SK-N-SH (cell line): Measurements from ENCODE around the gene RSPH4A. TPM values are rescaled to one million over a fixed set of nuclear protein-coding genes. Genes with fewer than 3 reads are reported as not detected.

ENCODE experiments used
- CTCF ChIA-PET: fragments of 300-600, 350-600 bp; formaldehyde crosslinking; extraction: SDS; loops from one replicate; lab custom pipeline; 2021; lab: Yijun Ruan, JAX
- POLR2A ChIA-PET: fragments of 350-600 bp; sonication (Branson Sonifier 250); formaldehyde crosslinking; extraction: SDS; loops from one replicate; lab custom pipeline; 2020; ENCODE audit warnings: antibody characterized with exemption, inconsistent platforms; lab: Yijun Ruan, JAX
- DNase-seq: peaks from one replicate; pipeline ENCODE4 v3.0.0; 2012
- H2AFZ ChIP-seq: fragments of 200-600 bp; sonication (generic); 2 replicates; pipeline ENCODE4 v1.8.1; 2016; ENCODE audit warnings: antibody characterized with exemption, mild to moderate bottlenecking, low read depth
- H3F3A ChIP-seq: fragments of 200-600 bp; sonication (generic); replicated peaks from 2 replicates; pipeline ENCODE3; 2016; ENCODE audit warnings: antibody characterized with exemption, mild to moderate bottlenecking; ENCODE audit not compliant: insufficient read depth
- H3K27ac ChIP-seq, 2 experiments: fragments of 200-500 bp in 1 of 2; fragments of 200-600 bp in 1 of 2; sonication (Bioruptor generic) in 1 of 2; sonication (generic), shearing (Covaris generic) in 1 of 2; 2 replicates each; pipeline versions ENCODE4 v1.5.1 to v1.6.1; 2014 to 2016; ENCODE audit warnings: low read depth in 2 of 2, inconsistent platforms in 1 of 2, low read length in 1 of 2, mild to moderate bottlenecking in 1 of 2, mixed read lengths in 1 of 2
- H3K27me3 ChIP-seq: fragments of 200-600 bp; sonication (generic), shearing (Covaris generic); 2 replicates; pipeline ENCODE4 v1.6.1; 2016; ENCODE audit warnings: mixed run types; ENCODE audit not compliant: insufficient read depth
- H3K36me3 ChIP-seq, 2 experiments: fragments of 200-500 bp in 1 of 2; fragments of 200-600 bp in 1 of 2; sonication (Bioruptor generic) in 1 of 2; sonication (generic) in 1 of 2; replicated peaks in 1 of 2; 2 replicates each; pipeline versions ENCODE3 to v1.5.1; 2014 to 2016; ENCODE audit warnings: low read length in 1 of 2, mild to moderate bottlenecking in 1 of 2; ENCODE audit not compliant: insufficient read depth in 2 of 2, control insufficient read depth in 1 of 2
- H3K4me1 ChIP-seq, 2 experiments: fragments of 200-500 bp in 1 of 2; fragments of 200-600 bp in 1 of 2; sonication (Bioruptor generic) in 1 of 2; sonication (generic), shearing (Covaris generic) in 1 of 2; 2 replicates each; pipeline versions ENCODE4 v1.5.1 to v1.6.1; 2014 to 2016; ENCODE audit warnings: low read depth in 1 of 2, low read length in 1 of 2, mixed run types in 1 of 2; ENCODE audit not compliant: insufficient read depth in 2 of 2, control insufficient read depth in 1 of 2
- H3K4me2 ChIP-seq: fragments of 200-600 bp; sonication (generic), shearing (Covaris generic); 2 replicates; pipeline ENCODE4 v1.6.1; 2017; ENCODE audit warnings: mixed run types
- H3K4me3 ChIP-seq, 2 experiments: fragments of 200-500 bp in 1 of 2; fragments of 200-600 bp in 1 of 2; sonication (Bioruptor generic) in 1 of 2; sonication (generic), shearing (Covaris generic) in 1 of 2; 2 replicates each; pipeline versions ENCODE4 v1.5.1 to v1.8.1; 2014 to 2016; ENCODE audit warnings: low read depth in 2 of 2, inconsistent platforms in 1 of 2, low read length in 1 of 2, mild to moderate bottlenecking in 1 of 2, mixed read lengths in 1 of 2, moderate library complexity in 1 of 2
- H3K79me2 ChIP-seq: fragments of 200-600 bp; sonication (generic); 2 replicates; pipeline ENCODE4 v1.8.1; 2017; ENCODE audit warnings: mild to moderate bottlenecking; ENCODE audit not compliant: insufficient read depth
- H3K9ac ChIP-seq: fragments of 200-600 bp; sonication (generic); 2 replicates; pipeline ENCODE4 v1.6.1; 2017; ENCODE audit warnings: mixed run types
- H3K9me2 ChIP-seq: fragments of 200-600 bp; sonication (generic); 2 replicates; pipeline ENCODE4 v1.6.1; 2017; ENCODE audit warnings: mixed run types
- H3K9me3 ChIP-seq: fragments of 200-600 bp; sonication (generic); 2 replicates; pipeline ENCODE4 v1.6.1; 2017; ENCODE audit warnings: mixed run types, mild to moderate bottlenecking, moderate library complexity
- H4K20me1 ChIP-seq: fragments of 200-600 bp; sonication (generic); 2 replicates; pipeline ENCODE4 v1.6.1; 2017; ENCODE audit warnings: mild to moderate bottlenecking, mixed run types; ENCODE audit not compliant: insufficient read depth
- CHD2 ChIP-seq: fragments of 150-350 bp; IDR thresholded peaks from 2 replicates; pipeline ENCODE4 v1.6.1; 2018; ENCODE audit warnings: low read length; ENCODE audit not compliant: partially characterized antibody
- CTCF ChIP-seq: fragments of 200-600 bp; sonication (generic); IDR thresholded peaks from 2 replicates; pipeline ENCODE4 v1.6.1; 2017; ENCODE audit warnings: antibody characterized with exemption, mild to moderate bottlenecking, moderate library complexity
- EP300 ChIP-seq, 2 experiments: IDR thresholded peaks; 2 replicates each; pipeline versions ENCODE4 v1.4.0 to v1.6.1; 2012; ENCODE audit warnings: borderline replicate concordance in 1 of 2, low read depth in 1 of 2, low read length in 1 of 2
- EZH2phosphoT487 ChIP-seq: fragments of 200-600 bp; sonication (generic); IDR thresholded peaks from 2 replicates; pipeline ENCODE4 v1.6.1; 2017; ENCODE audit warnings: low read depth, mixed run types, mild to moderate bottlenecking, antibody characterized with exemption, moderate library complexity, borderline replicate concordance
- FOSL2 ChIP-seq: IDR thresholded peaks from 2 replicates; pipeline ENCODE4 v1.4.0; 2012; ENCODE audit warnings: low read depth, mild to moderate bottlenecking, moderate library complexity, borderline replicate concordance
- FOXM1 ChIP-seq: IDR thresholded peaks from 2 replicates; pipeline ENCODE4 v1.4.0; 2012; ENCODE audit warnings: low read depth, mild to moderate bottlenecking
- MXI1 ChIP-seq: IDR thresholded peaks from 2 replicates; pipeline ENCODE4 v1.6.1; 2012; ENCODE audit warnings: mild to moderate bottlenecking, low read depth, low read length, improper control_type of control experiment
- NRF1 ChIP-seq: IDR thresholded peaks from 2 replicates; pipeline ENCODE4 v1.6.1; 2012; ENCODE audit warnings: low read depth, mild to moderate bottlenecking, low read length
- REST ChIP-seq: IDR thresholded peaks from 2 replicates; pipeline ENCODE4 v1.6.1; 2012; ENCODE audit warnings: mild to moderate bottlenecking, low read depth, low read length, moderate library complexity
- RFX5 ChIP-seq: IDR thresholded peaks from 2 replicates; pipeline ENCODE4 v1.6.1; 2012; ENCODE audit warnings: mild to moderate bottlenecking, improper control_type of control experiment, low read length
- RXRA ChIP-seq: IDR thresholded peaks from 2 replicates; pipeline ENCODE4 v1.4.0; 2012; ENCODE audit warnings: low read depth, mild to moderate bottlenecking, borderline replicate concordance
- SMC3 ChIP-seq: IDR thresholded peaks from 2 replicates; pipeline ENCODE4 v1.6.1; 2012; ENCODE audit warnings: low read depth, low read length, improper control_type of control experiment
- TEAD4 ChIP-seq: IDR thresholded peaks from 2 replicates; pipeline ENCODE4 v1.4.0; 2012; ENCODE audit warnings: mild to moderate bottlenecking, borderline replicate concordance; ENCODE audit not compliant: insufficient read depth
- polyA plus RNA-seq, 3 experiments: library from polyadenylated mRNA; depleted of rRNA; stranded (reverse); fragments of >200 nt; gene quantifications; 2 replicates each; pipeline ENCODE4 v1.2.3, GENCODE V29; 2012

RSPH4A gene
- polyA plus RNA-seq, 1 of the 3 experiments (the other 2 are of a cell fraction), result 0.30 TPM

GRCh38 chr6:116661594-116661993 lies 45.3 kb downstream of the RSPH4A start:
- Histone ChIP-seq H3K27me3 (no peaks in the 10 kb centered on the region), H3K36me3 (peaks cover 16 to 28% of the 10 kb centered on the region in 2 experiments), H3K9me2 (no peaks in the 10 kb centered on the region), H3K4me2 (no peak overlapping the region), H3K27ac (no peak overlapping the region), H2AFZ (no peak overlapping the region), H3K4me1 (peaks cover 0 to 4% of the 10 kb centered on the region in 2 experiments; a peak in 3 of 4 replicates), H3K9me3 (no peaks in the 10 kb centered on the region), H3K9ac (no peak overlapping the region), H3K4me3 (no peak overlapping the region), H3K79me2 (peaks cover 74% of the 10 kb centered on the region), H4K20me1 (peaks cover 4% of the 10 kb centered on the region; the same call in 1 of the 2 replicates), H3F3A (no peaks in the 10 kb centered on the region)
- ChIA-PET POLR2A (no interaction called here), CTCF (interaction anchor here (0.6 to 1.3 kb wide), 4 partner anchors 8 to 445 kb away, joined by 3 read pairs; no protein-coding TSS in a partner anchor)
- TF ChIP-seq CTCF (no peak), FOXM1 (no peak), SMC3 (no peak), CHD2 (no peak), TEAD4 (no peak), EP300 (IDR thresholded peaks at IDR 0.05; ENCODE audit: borderline replicate concordance in 1 of 2, low read depth in 1 of 2, low read length in 1 of 2) (no peak), FOSL2 (no peak), EZH2phosphoT487 (no peak), REST (no peak), NRF1 (no peak), RXRA (no peak), RFX5 (no peak), MXI1 (no peak)
- DNase-seq, result no peak
